Stimulated activated CD4-positive, alpha-beta T cell treated with anti-CD3 and anti-CD28 coated beads, Interleukin-15, amount 100 ng/mL, for 24 hours (primary cell): Measurements from ENCODE around the gene IQCC.
"Not testable (repeated sequence)": the region's sequence is repeated elsewhere in the genome, so short reads cannot be mapped to it uniquely, and the experiment has no call there.

Experiments used
- DNase-seq: peaks from one replicate; pipeline ENCODE4 v3.0.0-alpha.2; 2020

Gene IQCC

DNA sequence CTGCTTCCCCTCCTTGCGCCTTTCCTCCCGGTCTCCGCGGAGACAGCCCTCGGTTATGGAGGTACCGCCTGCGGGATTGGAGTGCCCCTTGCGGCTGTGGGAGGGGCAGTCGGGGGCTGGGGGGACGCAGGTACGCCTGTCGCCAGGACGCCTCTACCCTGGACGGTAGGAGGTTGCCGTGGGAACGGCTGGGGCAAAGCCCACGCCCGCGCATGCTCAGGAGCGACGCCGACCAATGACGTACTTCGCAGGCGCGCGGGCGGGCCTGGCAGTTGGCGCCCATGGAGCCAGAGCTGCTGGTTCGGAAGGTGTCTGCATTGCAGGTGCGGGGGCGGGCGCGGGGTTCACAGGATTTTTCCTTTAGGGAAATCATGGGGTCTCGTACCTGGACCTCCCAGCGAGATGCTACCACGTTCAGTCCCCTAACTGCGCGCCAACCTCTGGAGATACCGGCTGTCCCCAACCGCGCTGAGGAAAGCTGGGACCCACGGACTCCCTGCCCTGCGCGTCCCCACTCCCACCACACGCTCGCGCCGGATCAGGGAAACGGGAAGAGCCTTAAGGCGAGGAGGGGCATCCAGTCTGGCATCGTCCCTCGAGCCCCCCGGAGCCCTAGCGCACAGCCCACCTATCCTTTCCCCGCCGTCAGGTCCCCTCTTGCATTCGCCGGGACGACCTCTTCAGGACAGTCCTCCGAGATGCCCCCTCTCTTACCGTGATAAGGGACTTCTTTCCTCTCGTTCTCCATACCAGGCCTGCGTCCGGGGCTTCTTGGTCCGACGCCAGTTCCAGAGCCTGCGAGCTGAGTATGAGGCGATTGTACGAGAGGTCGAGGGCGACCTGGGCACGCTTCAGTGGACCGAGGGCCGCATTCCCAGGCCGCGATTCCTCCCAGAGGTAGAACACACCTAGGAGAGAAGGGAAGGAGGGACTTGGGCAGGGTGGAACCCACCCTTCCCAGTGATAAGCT lies at the start of gene IQCC:
TSS of gene IQCC (plus strand) at position 271 of the 970 bp plus-strand sequence. CDS start at position 282, 11 bp downstream.
- DNase-seq: peak; percentile 91

DNA sequence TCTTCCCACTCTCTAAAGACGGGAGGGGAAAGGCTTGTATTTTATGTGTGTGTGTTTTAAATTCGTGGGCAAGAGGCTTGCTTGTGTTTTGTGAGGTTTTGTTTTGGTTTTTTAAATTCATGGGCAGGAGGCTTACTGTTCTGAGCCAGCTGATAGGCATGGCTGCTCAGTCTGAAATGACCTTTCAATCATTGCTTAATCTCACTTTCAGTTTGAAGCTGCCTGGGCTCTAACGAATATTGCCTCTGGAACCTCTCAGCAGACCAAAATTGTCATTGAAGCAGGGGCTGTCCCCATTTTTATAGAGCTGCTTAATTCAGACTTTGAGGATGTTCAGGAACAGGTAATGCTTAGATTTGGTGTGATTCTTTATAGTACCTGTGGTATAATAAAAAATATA lies 46.3 kb upstream of the IQCC start:
- no peak for DNase-seq

DNA sequence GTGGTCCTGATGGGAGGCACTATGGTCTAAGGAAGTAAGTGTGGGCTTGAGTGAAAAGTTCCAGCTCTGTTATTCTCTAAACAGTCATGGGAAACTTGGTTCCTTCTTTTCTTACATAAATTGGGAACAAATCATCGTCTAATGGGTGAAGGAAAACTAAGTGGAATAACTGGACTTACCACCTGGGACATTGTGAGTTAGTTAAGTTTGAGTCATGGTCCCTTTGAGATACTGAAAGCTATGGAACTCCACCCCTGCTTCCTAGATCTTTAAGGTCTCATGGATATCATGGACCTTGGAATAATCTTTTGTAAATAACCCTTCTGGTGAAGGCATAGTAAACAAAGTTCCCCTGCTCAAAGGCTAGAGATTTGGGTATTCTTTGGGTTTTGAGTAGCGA lies 42.1 kb upstream of the IQCC start:
- no peak for DNase-seq

DNA sequence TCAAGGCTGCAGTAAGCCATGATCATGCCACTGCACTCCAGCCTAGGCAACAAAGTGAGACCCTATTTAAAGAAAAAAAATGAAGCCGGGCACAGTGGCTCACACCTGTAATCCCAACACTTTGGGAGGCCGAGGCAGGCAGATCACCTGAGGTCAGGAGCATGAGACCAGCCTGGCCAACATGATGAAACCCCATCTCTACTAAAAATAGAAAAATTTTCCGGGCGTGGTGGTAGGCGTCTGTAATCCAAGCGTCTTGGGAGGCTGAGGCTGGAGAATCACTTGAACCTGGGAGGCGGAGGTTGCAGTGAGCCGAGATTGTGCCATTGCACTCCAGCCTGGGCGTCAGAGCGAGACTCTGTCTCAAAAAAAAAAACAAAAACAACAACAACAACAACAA lies 39.8 kb upstream of the IQCC start:
- DNase-seq: not testable (repeated sequence)

DNA sequence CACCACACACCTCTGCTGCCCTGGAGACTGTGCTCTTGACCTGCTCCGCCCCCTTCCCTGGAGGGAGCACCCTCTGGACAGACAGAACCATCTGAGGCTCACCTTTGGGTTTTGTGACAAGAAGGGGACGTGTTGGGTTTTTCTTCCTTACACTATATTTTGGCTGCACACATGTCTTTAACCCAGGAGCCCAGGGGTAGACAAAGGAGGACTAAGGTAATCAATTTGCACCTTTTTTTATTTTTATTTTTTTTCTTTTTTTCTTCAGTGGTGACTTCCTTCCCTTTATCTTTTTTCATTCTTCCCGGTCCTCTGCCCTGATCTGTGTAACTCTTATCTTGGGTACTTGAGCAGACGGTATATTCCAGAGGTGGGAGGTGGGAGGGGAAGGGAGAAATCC lies 34.5 kb upstream of the IQCC start:
- DNase-seq: no peak

DNA sequence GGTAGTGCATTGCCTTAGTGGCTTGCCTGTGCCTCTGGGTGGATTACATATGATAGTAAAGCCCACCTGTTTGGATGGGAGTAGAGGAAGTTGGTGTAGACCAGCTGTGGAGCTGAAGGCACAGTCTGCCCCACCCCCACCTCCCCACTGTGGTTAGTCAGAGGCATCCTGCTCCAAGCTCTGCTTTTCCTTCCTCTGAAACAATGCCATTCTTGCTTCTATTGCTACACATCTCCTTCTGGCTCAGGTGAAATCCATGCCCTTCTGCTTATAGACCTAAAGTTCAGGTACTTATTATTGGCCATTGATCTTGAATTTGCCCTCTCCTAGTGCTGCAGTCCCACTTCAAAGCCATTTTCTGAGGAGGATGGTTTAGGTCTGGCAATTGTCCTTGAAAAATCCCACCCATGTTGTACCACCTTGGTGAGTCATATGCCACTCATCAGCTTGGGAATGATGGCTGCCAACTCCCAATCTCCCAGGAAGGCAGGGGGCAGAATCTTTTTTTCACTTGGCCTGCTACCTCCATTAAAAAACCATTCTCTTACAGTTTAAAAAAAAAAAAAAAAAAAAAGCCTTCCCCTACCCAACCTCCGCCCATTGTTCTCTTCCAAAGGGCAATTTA lies 32.7 kb upstream of the IQCC start:
- DNase-seq: no peak

DNA sequence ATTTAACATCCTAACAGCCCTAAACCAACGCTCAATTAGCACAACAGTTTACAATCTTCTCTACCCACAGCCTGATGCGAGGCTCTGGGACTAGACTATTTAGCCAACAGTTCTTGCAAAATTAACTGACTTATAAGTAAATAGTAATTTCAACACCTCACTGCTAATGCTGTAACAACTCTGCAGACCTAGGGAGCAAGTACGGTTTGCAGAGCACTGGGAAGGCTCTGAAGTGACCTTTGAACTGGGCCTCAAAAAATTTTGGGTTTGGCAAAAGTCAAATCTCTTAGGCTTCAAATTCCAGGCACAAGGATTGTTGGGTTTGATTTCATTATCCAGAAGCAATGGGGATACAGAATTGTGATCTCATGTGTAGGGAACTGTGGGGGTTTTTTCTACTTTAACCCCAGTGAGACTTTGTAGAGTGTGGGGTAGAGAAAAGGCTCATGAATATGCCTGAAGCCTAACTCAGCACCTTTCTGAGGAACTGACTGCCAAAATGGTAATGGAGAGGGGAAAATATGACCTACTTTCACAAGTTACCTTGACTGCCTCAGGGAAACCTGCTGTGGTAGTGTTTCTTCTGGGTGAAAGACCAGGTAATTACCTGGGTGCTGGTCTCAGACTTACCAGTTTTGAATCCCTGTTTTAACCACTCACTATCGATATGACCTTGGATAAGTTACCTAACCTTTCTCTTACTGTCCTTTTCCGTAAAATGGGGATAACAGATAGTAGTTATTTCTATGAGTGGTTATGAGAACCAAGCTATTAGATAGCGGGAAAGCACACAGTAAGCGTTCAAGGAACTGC lies 26.9 kb upstream of the IQCC start:
- no peak for DNase-seq

DNA sequence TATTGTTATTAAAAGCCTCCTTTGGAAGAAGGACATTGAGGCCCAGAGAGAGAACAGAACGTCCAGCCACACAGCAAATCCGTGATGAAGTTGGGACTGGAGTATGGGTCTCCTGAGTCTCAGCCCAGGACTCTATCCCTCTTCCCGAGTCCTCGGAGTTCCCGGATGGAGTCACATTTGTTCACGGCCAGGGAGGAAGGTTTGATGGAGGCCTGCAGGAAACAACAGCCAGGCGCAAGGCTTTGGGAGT lies 26.4 kb upstream of the IQCC start:
- DNase-seq: no peak

DNA sequence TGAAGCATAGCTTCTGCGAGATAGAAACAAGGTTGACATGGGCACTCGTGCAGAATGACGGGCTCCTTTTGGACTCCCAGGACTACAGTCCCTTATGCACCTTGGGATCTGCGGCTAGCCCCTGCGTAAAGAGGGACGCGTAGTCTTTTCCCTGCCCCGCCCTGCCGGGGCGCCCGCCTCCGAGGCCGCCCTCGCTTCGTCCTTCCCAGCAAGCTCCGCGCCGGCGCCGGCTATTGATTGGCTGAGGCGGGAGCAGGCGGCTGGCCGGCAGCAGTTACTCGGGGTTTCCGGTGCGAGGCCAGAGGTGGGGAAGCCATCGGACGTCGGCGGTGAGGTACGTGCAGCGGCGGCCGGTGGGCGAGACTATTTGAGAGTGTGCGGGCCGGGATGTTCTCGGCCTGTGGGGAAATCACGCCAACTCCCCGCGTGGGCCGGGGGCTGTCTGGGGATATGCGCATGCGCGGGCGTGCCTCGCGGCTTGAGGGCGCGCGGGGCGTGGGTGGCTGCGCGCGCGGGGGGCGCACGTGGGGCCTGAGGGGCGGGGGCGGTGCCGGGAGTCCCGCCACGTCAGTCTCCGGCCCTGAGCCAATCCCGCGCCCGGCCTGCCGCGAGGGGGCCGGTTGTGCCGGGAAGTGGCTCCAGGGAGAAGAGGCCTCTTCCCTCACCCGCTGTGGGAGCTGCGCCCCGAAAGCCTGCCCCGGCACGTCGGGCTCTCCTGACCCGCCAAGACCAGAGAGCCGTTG lies 25.9 kb upstream of the IQCC start, which contains the start of gene TXLNA:
TSS of gene TXLNA (plus strand) at position 233 of the 743 bp plus-strand sequence. CDS start 671 bp downstream, outside the sequence.
- DNase-seq: peak; percentile 95

DNA sequence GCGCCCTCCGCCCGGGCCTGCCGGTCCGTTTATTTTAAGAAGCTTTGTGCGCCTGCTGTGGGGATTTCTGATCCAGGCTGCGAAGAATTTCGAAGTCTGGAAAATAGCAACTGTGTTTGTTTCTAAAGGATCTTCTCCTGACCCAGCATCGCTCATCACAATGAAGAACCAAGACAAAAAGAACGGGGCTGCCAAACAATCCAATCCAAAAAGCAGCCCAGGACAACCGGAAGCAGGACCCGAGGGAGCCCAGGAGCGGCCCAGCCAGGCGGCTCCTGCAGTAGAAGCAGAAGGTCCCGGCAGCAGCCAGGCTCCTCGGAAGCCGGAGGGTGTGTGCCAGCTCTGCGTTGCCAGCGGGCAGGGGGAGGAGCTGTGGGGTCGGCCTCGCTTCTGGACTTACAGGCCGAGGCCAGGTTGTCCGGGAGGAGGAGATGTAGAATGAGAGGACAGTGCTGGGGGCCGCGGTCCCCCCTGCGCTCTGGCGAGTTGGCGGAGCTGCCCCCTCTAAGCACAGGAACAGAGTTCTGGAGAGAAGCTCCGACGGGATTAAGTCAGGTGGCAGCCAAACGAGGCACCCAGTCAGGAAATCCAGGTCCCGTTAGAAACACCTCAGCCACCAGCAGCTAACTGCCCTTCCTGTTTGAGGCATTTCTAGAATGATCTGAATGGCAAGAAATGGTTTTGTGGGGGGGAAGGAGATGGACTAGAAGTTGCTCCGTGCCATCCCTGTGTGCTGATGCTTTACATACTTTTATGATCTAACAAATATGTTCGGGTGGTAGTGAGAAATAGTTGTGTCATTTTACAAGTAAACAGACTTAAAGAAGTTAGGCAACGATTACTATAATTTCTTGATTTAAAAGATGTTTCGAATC lies 25.0 kb upstream of the IQCC start:
- peak; percentile 58 for DNase-seq

DNA sequence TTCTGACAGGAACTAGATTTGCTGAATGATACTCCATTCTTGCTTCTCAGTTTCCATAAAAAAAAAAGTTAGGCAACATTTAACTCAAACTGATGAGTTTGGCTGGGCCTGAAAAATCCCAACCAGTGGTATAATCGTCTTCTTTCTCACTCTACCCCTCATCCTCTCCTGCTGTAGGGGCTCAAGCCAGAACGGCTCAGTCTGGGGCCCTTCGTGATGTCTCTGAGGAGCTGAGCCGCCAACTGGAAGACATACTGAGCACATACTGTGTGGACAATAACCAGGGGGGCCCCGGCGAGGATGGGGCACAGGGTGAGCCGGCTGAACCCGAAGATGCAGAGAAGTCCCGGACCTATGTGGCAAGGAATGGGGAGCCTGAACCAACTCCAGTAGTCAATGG lies 24.4 kb upstream of the IQCC start:
- no peak for DNase-seq

DNA sequence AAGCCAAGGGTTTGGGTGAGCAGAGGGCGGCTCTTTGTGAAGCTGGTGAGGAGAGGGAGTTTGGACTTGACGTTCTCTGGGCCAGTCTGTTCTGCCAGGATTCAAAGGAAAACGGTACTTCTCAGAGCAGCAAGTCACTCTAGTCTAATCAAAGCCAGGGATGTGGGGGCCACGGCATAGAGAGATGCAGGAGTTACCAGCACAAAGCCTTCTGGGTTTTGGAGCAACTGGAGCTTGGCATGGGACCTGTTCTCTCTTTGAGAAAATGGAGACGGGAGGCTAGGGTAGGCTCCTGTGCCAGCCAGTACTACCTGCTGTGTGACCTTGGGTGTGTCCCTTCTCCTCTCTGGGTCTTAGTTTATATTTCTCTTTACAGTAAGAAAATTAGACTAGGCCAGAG lies 23.9 kb upstream of the IQCC start:
- DNase-seq: no peak

DNA sequence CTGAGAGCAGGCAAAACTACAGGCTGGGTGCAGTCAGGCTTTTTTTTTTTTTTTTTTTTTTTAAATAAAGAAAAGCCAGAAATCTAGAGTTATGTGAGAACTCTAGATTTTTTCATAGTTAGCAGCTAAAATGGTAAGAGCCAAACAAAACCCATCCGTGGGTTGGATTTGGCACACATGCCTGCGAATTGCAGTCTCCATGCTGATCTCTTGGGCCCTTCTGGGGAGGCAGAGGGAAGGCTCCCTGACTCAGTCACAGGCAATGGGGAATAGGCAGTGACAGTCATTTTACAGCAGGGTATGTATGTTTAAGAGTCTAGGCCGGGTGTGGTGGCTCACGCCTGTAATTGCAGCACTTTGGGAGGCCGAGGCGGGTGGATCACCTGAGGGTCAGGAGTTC lies 23.4 kb upstream of the IQCC start:
- no peak for DNase-seq

DNA sequence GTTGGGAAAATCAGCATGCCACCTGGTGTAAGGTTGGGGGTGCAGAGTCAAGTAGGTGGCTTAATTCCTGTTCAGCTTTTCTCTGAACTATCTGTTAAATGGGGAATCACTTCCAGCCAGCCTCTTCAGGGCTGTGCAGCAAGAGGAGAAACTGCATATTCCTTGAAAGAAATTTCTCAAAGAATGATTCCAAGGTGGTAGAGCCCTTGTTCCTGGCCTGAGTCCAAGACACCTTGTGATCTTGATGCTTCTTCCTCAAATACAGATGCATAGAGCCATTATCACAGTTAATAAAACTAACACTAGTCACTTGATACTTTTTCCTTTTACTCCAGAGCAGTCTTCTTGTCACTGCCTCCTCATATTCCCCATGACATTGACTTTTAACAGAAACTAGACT lies 20.8 kb upstream of the IQCC start:
- no peak for DNase-seq

DNA sequence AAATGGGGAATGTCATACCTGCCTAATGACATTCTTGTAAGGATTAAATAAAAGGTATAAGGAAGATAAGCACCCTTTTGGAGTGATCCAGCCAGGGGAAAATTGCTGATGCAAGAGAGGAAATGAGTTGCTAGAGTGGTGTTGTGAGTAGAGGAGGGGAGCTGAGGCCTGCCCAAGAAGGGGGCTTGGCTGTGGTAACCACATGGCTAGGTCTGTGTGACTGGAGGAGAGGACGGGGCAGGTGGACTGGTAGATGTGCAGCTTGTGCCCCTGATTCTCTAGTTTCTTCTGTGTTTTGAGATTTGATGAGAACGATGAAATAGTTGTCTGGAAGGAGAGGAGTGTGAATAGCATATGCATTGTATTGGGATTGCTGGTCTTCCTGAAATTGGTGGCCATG lies 19.4 kb upstream of the IQCC start:
- no peak for DNase-seq

DNA sequence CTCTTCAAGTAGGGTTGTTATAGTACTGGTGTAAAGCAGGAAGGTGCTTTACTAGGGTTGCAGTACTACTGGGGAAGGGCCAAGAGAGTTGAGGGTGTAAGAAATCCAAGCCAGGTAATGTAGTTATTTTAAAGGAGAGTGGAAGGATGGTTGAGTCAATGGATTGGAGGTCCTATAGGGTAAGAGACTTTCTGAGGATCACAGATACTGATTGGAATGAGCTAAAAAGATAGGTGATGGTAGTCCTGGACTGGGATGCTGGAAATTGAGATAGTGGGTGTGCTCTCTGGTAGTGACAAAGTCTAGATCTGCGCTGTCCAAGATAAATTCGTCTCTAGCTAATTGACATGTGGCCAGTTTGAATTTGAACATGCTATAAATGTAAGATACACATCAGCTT lies 19.0 kb upstream of the IQCC start:
- DNase-seq: no peak

DNA sequence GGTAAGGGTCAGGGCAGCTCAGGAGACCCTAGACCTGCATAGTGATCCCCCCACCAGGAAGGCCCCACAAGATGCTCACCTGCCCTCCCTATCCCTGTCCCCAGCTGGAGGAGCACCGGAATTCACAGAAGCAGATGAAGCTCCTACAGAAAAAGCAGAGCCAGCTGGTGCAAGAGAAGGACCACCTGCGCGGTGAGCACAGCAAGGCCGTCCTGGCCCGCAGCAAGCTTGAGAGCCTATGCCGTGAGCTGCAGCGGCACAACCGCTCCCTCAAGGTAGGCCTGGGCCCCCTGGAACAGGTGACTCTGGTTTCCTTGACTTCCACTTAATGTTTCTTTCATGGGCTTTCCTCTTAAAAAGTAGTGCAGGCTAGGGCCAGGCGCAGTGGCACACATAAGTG lies 17.6 kb upstream of the IQCC start:
- no peak for DNase-seq

DNA sequence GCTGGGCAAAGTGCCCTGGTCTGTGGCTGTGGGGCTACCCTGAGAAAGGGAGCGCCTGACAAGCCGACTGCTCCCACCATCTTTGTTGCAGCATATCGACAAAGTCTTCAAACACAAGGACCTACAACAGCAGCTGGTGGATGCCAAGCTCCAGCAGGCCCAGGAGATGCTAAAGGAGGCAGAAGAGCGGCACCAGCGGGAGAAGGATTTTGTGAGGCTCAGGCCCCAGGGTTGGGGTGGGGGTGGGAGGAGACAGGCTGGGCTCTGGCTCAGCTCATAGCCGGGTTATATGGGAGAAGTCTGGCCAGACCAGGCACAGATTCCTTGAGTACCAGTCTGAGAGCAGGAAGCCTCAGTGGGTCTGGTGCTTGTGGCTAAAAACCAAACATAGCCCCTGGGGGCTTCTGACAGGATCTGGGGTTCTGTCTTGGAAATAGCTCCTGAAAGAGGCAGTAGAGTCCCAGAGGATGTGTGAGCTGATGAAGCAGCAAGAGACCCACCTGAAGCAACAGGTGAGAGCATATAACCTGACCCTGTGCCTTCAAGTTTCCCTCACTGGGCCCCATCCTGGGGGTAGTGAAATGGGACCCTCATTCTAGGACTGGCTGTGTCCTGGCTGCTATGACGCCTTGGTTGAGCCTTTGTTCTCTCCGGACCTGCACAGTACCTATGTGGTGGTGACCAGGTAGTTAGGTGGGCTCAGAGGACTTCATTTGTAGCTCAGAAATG lies 13.1 kb upstream of the IQCC start:
- DNase-seq: no peak

DNA sequence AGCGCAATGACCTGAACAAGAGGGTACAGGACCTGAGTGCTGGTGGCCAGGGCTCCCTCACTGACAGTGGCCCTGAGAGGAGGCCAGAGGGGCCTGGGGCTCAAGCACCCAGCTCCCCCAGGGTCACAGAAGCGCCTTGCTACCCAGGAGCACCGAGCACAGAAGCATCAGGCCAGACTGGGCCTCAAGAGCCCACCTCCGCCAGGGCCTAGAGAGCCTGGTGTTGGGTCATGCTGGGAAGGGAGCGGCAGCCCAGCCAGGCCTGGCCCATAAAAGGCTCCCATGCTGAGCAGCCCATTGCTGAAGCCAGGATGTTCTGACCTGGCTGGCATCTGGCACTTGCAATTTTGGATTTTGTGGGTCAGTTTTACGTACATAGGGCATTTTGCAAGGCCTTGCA lies 10.5 kb upstream of the IQCC start:
- no peak for DNase-seq

DNA sequence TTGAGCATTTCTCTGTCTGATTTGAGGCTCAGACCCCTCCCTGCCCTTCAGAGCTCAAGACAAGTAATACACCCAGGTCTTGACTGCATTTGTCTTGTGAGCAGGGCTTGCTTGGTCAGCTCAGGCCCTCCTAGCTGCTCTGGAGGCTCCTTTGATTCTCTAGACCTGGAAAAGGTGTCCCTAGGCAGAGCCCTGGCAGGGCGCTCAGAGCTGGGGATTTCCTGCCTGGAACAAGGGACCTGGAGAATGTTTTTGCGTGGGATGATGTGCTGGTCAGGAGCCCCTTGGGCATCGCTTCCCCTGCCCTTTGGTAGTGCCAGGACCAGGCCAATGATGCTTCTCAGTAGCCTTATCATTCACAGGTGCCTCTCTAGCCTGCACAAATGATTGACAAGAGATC lies 9.9 kb upstream of the IQCC start:
- DNase-seq: no peak
